Erythroblast (primary cell): Measurements from ENCODE around the gene ARMC9.

ENCODE experiments used
- GATA1 ChIP-seq: IDR thresholded peaks from 2 replicates; pipeline ENCODE4 v1.6.1; 2011; ENCODE audit warnings: low read depth, mild to moderate bottlenecking, control low read depth, low read length, moderate library complexity
- POLR2A ChIP-seq: IDR thresholded peaks from 2 replicates; pipeline ENCODE4 v1.6.1; 2011; ENCODE audit warnings: mild to moderate bottlenecking, low read length

DNA sequence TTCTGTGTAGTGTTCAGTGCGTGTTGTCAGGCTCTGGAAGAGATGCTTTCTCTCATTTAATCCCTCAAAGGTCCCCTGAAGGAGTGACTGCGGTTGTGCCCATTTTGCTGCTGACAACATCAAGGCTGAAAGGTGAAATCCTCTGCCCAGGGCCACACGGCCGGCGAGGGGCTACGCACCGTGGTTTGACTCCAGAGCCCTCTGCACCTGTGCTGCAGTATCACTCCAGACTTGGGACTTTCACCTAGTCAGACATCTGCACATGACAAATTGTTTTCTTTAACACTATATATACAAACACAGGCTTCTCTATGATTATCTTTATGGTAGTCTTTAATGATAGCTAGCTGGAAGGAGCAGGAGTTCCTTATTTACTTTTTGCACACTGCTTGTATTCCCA lies 90.2 kb downstream of the ARMC9 start:
- TF ChIP-seq POLR2A (no peak), GATA1 (no peak)
